K562 (cell line): ENCODE results near the gene STRIP1. TPM values are rescaled to one million over a fixed set of nuclear protein-coding genes. Genes with fewer than 3 reads are reported as not detected.

Experiments used
- CEBPG ChIP-seq, 3 experiments: fragments of 200-800 bp in 1 of 3; sonication (Bioruptor generic) in 1 of 3; sonication (generic) in 1 of 3; formaldehyde crosslinking in 1 of 3; IDR thresholded peaks in 2 of 3; conservative IDR thresholded peaks in 1 of 3; 2 replicates each; pipeline versions ENCODE4 v1.6.1 to v1.8.0; 2016 to 2022; ENCODE audit warnings: missing compliant biosample characterization in 2 of 3, missing genetic modification characterization in 2 of 3, mild to moderate bottlenecking in 1 of 3, missing genetic modification reagents in 1 of 3
- CTCF ChIP-seq, 3 experiments: IDR thresholded peaks in 2 of 3; conservative IDR thresholded peaks in 1 of 3; 2 replicates each; pipeline ENCODE4 v1.5.1; 2011 to 2012; ENCODE audit warnings: low read length in 3 of 3, mild to moderate bottlenecking in 3 of 3, control low read depth in 2 of 3, improper control_type of control experiment in 1 of 3, inconsistent platforms in 1 of 3, low read depth in 1 of 3, mixed read lengths in 1 of 3, moderate library complexity in 1 of 3; ENCODE audit not compliant: insufficient read depth in 2 of 3
- E2F3 ChIP-seq: fragments of 250-450 bp; sonication (Bioruptor Pico); IDR thresholded peaks from 2 replicates; pipeline ENCODE4 v1.4.0; 2020; ENCODE audit warnings: mild to moderate bottlenecking
- E2F4 ChIP-seq: sonication (generic); formaldehyde crosslinking; IDR thresholded peaks from 2 replicates; pipeline ENCODE4 v1.8.0; 2022; ENCODE audit warnings: mild to moderate bottlenecking, low read depth, missing genetic modification reagents
- HINFP ChIP-seq: fragments of 450-650 bp; conservative IDR thresholded peaks from 2 replicates; pipeline ENCODE4 v1.6.1; 2016; ENCODE audit warnings: missing genetic modification characterization, low read depth, mild to moderate bottlenecking, control low read depth, missing compliant biosample characterization
- HNRNPH1 ChIP-seq: fragments of 200-400 bp; formaldehyde crosslinking; optimal IDR thresholded peaks from 2 replicates; pipeline ENCODE3; 2017; ENCODE audit warnings: low read depth, mild to moderate bottlenecking, low read length, moderate library complexity
- MAZ ChIP-seq, 2 experiments: fragments of 450-650 bp in 1 of 2; sonication (generic) in 1 of 2; formaldehyde crosslinking; IDR thresholded peaks in 1 of 2; conservative IDR thresholded peaks in 1 of 2; 2 replicates each; pipeline versions ENCODE4 v1.4.0 to v1.5.0; 2020; ENCODE audit warnings: mild to moderate bottlenecking in 1 of 2, missing genetic modification reagents in 1 of 2
- MEF2D ChIP-seq: conservative IDR thresholded peaks from 2 replicates; pipeline ENCODE4 v1.6.1; 2016; ENCODE audit warnings: low read depth, missing genetic modification characterization, missing compliant biosample characterization
- MXI1 ChIP-seq: IDR thresholded peaks from 2 replicates; pipeline ENCODE4 v1.6.1; 2011; ENCODE audit warnings: low read depth, mild to moderate bottlenecking, improper control_type of control experiment, low read length
- POLR2B ChIP-seq: fragments of 450-650 bp; IDR thresholded peaks from 2 replicates; pipeline ENCODE4 v1.6.1; 2018; ENCODE audit warnings: low read depth; ENCODE audit not compliant: partially characterized antibody
- RHOXF2B ChIP-seq: fragments of 250-450 bp; sonication (Bioruptor Pico); conservative IDR thresholded peaks from 2 replicates; pipeline ENCODE4 v1.5.1; 2021
- SETDB1 ChIP-seq: IDR thresholded peaks from one replicate; pipeline ENCODE4 v1.6.1; 2012; ENCODE audit warnings: low read length, control low read depth, inconsistent platforms
- THRA ChIP-seq: fragments of 450-650 bp; IDR thresholded peaks from 2 replicates; pipeline ENCODE4 v1.6.1; 2017; ENCODE audit warnings: mild to moderate bottlenecking, moderate library complexity
- ZBTB12 ChIP-seq: fragments of 250-450 bp; sonication (Bioruptor Pico); IDR thresholded peaks from 2 replicates; pipeline ENCODE4 v1.4.0; 2020
- ZBTB43 ChIP-seq: sonication (generic); formaldehyde crosslinking; IDR thresholded peaks from 2 replicates; pipeline ENCODE4 v1.8.0; 2023; ENCODE audit warnings: mild to moderate bottlenecking, missing genetic modification reagents
- ZNF695 ChIP-seq: fragments of 450-650 bp; formaldehyde crosslinking; IDR thresholded peaks from 2 replicates; pipeline ENCODE4 v1.4.0; 2020; ENCODE audit warnings: mild to moderate bottlenecking, moderate library complexity
- ZNF778 ChIP-seq: fragments of 450-650 bp; formaldehyde crosslinking; IDR thresholded peaks from 2 replicates; pipeline ENCODE4 v1.4.0; 2020; ENCODE audit warnings: mild to moderate bottlenecking, moderate library complexity
- polyA plus RNA-seq, 8 experiments: library from polyadenylated mRNA; depleted of rRNA in 4 of 8; stranded (reverse) in 5 of 8; unstranded in 3 of 8; fragments of >200 nt; fragmentation: Nextera tagmentation in 2 of 8; fragmentation: Illumina TruSeq in 1 of 8; extraction: Ambion mirVana in 2 of 8; extraction: Trizol in 1 of 8; gene quantifications; 2 replicates each; pipeline versions ENCODE4 v1.2.1 to v1.2.3, GENCODE V29; 2011 to 2014; ENCODE audit warnings: inconsistent platforms in 1 of 8, missing spikeins in 1 of 8
- total RNA-seq, 7 experiments: library from RNA; depleted of rRNA in 6 of 7; stranded (reverse); fragments of >200 nt in 6 of 7; fragmentation: Illumina TruSeq in 2 of 7; extraction: Trizol in 2 of 7; gene quantifications; 2 replicates each; pipeline versions ENCODE4 v1.2.1 to v1.2.3, GENCODE V29; 2011 to 2021; ENCODE audit warnings: low replicate concordance in 1 of 7

The STRIP1 gene
- total and polyA plus RNA-seq, 9 of the 15 experiments (the other 6 are each of a cell fraction or from before 2014, with no cell fraction given), result 9.9 to 42.3 (median 32.0) TPM

GRCh38 chr1:110034451-110035235, at the start of gene STRIP1 (continued):
- TF ChIP-seq HINFP (peak; percentile 55; the same call in 1 of the 2 replicates), RHOXF2B (CRISPR knock-in tag) (no peak), ZNF695 (CRISPR knock-in tag) (no peak), ZNF778 (CRISPR knock-in tag) (no peak), MAZ (CRISPR knock-in tag; conservative IDR thresholded peaks at IDR 0.05 in 1 of 2, IDR thresholded peaks at IDR 0.05 in 1 of 2) (peak; percentile 39 to 76; a peak in 3 of 4 replicates), MEF2D (tag) (no peak), ZBTB43 (CRISPR knock-in tag) (no peak), E2F3 (CRISPR knock-in tag) (peak; percentile 37), E2F4 (CRISPR knock-in tag) (no peak), POLR2B (no peak), THRA (no peak), CTCF (IDR thresholded peaks at IDR 0.05 in 2 of 3, conservative IDR thresholded peaks at IDR 0.05 in 1 of 3; ENCODE audit: insufficient read depth in 2 of 3, low read depth in 1 of 3, low read length in 3 of 3) (peak in 1 of 3 experiments; percentile 60; a peak in 2 of 6 replicates), HNRNPH1 (no peak), CEBPG (CRISPR knock-in tag; IDR thresholded peaks at IDR 0.05) (peak; percentile 88), CEBPG (tag; conservative IDR thresholded peaks at IDR 0.05 in 1 of 2, IDR thresholded peaks at IDR 0.05 in 1 of 2) (peak; percentile 89 to 94), MXI1 (peak; percentile 93), ZBTB12 (peak; percentile 44; the same call in 1 of the 2 replicates), SETDB1 (no peak)
